Measurements from ENCODE around the gene BRD4. TPM values are rescaled to one million over a fixed set of nuclear protein-coding genes. Genes with fewer than 3 reads are reported as not detected.

The BRD4 gene
- total and polyA plus RNA-seq, 10 of the 15 experiments (the other 5 are each of a cell fraction or from before 2014, with no cell fraction given), result 5.3 to 84.4 (median 11.8) TPM

DNA sequence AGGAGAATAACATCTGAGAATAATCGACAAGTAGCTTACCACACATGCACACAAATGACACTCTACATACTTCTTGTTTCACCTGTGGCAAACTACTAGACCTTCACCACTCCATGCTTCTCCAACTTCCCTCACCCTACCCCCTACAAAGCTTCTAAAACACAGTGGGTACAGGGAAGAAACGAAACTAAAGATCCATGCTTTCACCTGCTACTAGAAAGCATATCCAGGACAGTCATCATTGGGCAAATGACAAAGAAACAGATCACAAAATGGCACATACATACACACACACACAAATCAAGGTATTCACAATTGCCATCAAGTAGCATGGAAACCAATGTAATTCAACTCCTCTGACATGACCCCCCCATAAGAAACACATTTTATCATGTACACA lies 10.6 kb downstream of the BRD4 start:
- Histone ChIP-seq H3K4me2 (ENCODE audit: control insufficient read depth, insufficient read depth) (no peak overlapping the region), H3K36me3 (ENCODE audit: control insufficient read depth in 2 of 2, insufficient read depth in 2 of 2, low read length in 1 of 2) (peaks cover 2 to 13% of the 10 kb centered on the region in 2 experiments; a peak in 3 of 4 replicates), H3K79me2 (ENCODE audit: control insufficient read depth, insufficient read depth, low read length) (peaks cover 96% of the 10 kb centered on the region), H3K27ac (ENCODE audit: control insufficient read depth, insufficient read depth) (peak overlapping the region; percentile 5; the same call in 1 of the 2 replicates), H3K9ac (ENCODE audit: control insufficient read depth, insufficient read depth, low read length) (no peak overlapping the region), H2AFZ (ENCODE audit: control insufficient read depth, low read depth, low read length) (no peak overlapping the region), H3K27me3 (replicated peaks in 1 of 2; ENCODE audit: control insufficient read depth in 2 of 2, insufficient read depth in 2 of 2, low read length in 1 of 2) (no peaks in the 10 kb centered on the region), H3K4me1 (ENCODE audit: control insufficient read depth, insufficient read depth, low read length) (peaks cover 56% of the 10 kb centered on the region), H4K20me1 (ENCODE audit: control insufficient read depth, insufficient read depth) (peaks cover 48% of the 10 kb centered on the region), H3K4me3 (peak overlapping the region; percentile 0; the same call in 1 of the 2 replicates), H3K9me3 (replicated peaks; ENCODE audit: control insufficient read depth, insufficient read depth, low read length) (no peaks in the 10 kb centered on the region)
- ChIA-PET SMC1A (ENCODE audit: uncharacterized antibody, unreplicated experiment) (interaction anchor here (1.0 to 1.1 kb wide), 2 partner anchors 12 to 30 kb away, joined by 3 to 4 read pairs; no protein-coding TSS in a partner anchor), CTCF (no interaction called here), RAD21 (ENCODE audit: unreplicated experiment) (interaction anchor here (1.0 kb wide), 1 partner anchor 12 kb away, joined by 4 read pairs; no protein-coding TSS in a partner anchor), POLR2A (interaction anchor here (1.5 kb wide), 1 partner anchor 8 kb away, joined by 4 read pairs; no protein-coding TSS in a partner anchor)
- TF ChIP-seq, protein P1, sequence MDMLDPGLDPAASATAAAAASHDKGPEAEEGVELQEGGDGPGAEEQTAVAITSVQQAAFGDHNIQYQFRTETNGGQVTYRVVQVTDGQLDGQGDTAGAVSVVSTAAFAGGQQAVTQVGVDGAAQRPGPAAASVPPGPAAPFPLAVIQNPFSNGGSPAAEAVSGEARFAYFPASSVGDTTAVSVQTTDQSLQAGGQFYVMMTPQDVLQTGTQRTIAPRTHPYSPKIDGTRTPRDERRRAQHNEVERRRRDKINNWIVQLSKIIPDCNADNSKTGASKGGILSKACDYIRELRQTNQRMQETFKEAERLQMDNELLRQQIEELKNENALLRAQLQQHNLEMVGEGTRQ (IDR thresholded peaks at IDR 0.05; ENCODE audit: borderline replicate concordance, low read depth, low read length), result no peak
- no peak for TF ChIP-seq SMARCA5 (IDR thresholded peaks at IDR 0.05)
- TF ChIP-seq NR2C1 (IDR thresholded peaks at IDR 0.05), result no peak
- TF ChIP-seq SPI1 (IDR thresholded peaks at IDR 0.05; ENCODE audit: borderline replicate concordance, insufficient read depth, low read depth, low read length), result no peak
- peak; percentile 28; the same call in 1 of the 2 replicates for TF ChIP-seq POLR2AphosphoS5 (IDR thresholded peaks at IDR 0.05; ENCODE audit: low read length)
- in situ Hi-C loops (cut with MboI), result no loop called here
- WGBS (ENCODE audit: insufficient coverage, insufficient replicate concordance, low lambda C conversion rate, missing lambda C conversion rate), result 3% methylated on average over 2 of the region's 2 CpGs
- ATAC-seq (no peak), DNase-seq (ENCODE audit: low read depth, low spot score) (no peak), FAIRE-seq (no peak)
- BruUV-seq (replicated peaks), result TSS peak; percentile 11
- intact Hi-C loops (cut with micrococcal nuclease; ENCODE audit: unreplicated experiment), result no loop called here

DNA sequence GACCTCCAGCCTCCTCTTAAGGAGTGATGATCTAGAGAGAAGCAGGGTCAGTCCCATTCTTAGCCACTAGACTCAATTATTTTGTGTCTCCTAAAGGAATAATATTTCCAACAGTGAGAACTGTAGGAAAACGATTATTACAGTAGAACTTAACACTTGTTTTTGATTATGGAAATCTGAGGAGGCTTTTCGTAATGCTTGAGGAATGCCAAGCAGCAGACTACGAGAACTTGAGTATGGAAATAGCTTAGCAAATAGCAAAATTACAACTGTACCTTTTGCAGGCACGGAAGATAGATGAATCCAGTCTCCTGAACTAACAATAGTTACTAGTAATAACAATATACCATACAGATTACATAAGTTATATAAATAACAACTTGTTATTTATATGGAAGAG lies 12.2 kb downstream of the BRD4 start:
- Histone ChIP-seq H3K4me3 (no peak overlapping the region), H3K4me2 (ENCODE audit: control insufficient read depth, insufficient read depth) (0 out of 2 replicates have a peak overlapping the region, but pooled peaks have one; percentile 30), H2AFZ (ENCODE audit: control insufficient read depth, low read depth, low read length) (no peak overlapping the region), H3K27me3 (replicated peaks in 1 of 2; ENCODE audit: control insufficient read depth in 2 of 2, insufficient read depth in 2 of 2, low read length in 1 of 2) (no peaks in the 10 kb centered on the region), H3K79me2 (ENCODE audit: control insufficient read depth, insufficient read depth, low read length) (peaks cover 98% of the 10 kb centered on the region), H3K9ac (ENCODE audit: control insufficient read depth, insufficient read depth, low read length) (no peak overlapping the region), H3K4me1 (ENCODE audit: control insufficient read depth, insufficient read depth, low read length) (peaks cover 58% of the 10 kb centered on the region), H3K27ac (ENCODE audit: control insufficient read depth, insufficient read depth) (no peak overlapping the region), H3K9me3 (replicated peaks; ENCODE audit: control insufficient read depth, insufficient read depth, low read length) (no peaks in the 10 kb centered on the region), H4K20me1 (ENCODE audit: control insufficient read depth, insufficient read depth) (peaks cover 48% of the 10 kb centered on the region), H3K36me3 (ENCODE audit: control insufficient read depth in 2 of 2, insufficient read depth in 2 of 2, low read length in 1 of 2) (peaks cover 2 to 13% of the 10 kb centered on the region in 2 experiments; a peak in 3 of 4 replicates)
- ATAC-seq (no peak), FAIRE-seq (no peak), DNase-seq (ENCODE audit: low read depth, low spot score) (no peak)
- WGBS (ENCODE audit: insufficient coverage, insufficient replicate concordance, low lambda C conversion rate, missing lambda C conversion rate), result 58% methylated on average over 4 of the region's 4 CpGs
- intact Hi-C loops (cut with micrococcal nuclease; ENCODE audit: unreplicated experiment), result no loop called here
- RAD21 ChIA-PET (ENCODE audit: unreplicated experiment), result no interaction called here
- in situ Hi-C loops (cut with MboI), result no loop called here
- POLR2A ChIA-PET, result interaction anchor here (0.5 to 1.0 kb wide), 4 partner anchors 14 to 1504 kb away, joined by 3 to 5 read pairs (median 4); no protein-coding TSS in a partner anchor
- SMC1A ChIA-PET (ENCODE audit: uncharacterized antibody, unreplicated experiment), result interaction anchor here (0.5 to 1.5 kb wide), 5 partner anchors 9 to 149 kb away, joined by 3 to 5 read pairs (median 4); partner anchors contain the start of gene BRD4
- TF ChIP-seq, protein P2, sequence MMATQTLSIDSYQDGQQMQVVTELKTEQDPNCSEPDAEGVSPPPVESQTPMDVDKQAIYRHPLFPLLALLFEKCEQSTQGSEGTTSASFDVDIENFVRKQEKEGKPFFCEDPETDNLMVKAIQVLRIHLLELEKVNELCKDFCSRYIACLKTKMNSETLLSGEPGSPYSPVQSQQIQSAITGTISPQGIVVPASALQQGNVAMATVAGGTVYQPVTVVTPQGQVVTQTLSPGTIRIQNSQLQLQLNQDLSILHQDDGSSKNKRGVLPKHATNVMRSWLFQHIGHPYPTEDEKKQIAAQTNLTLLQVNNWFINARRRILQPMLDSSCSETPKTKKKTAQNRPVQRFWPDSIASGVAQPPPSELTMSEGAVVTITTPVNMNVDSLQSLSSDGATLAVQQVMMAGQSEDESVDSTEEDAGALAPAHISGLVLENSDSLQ (IDR thresholded peaks at IDR 0.05), result no peak
- TF ChIP-seq SMARCA5 (IDR thresholded peaks at IDR 0.05) (no peak), FOS (IDR thresholded peaks at IDR 0.05; ENCODE audit: borderline replicate concordance, extremely low read depth, insufficient read length) (no peak), RCOR1 (conservative IDR thresholded peaks at IDR 0.05; ENCODE audit: low read depth, low read length) (no peak)
- no TSS peak for BruUV-seq (replicated peaks)
- CTCF ChIA-PET, result no interaction called here
